Embryonic facial prominence (tissue), 1 donor: ENCODE data around the gene PRRC2A.

ENCODE experiments used
- DNase-seq: peaks from one replicate; pipeline ENCODE4 v3.0.0-alpha.2; 2016; ENCODE audit errors: extremely low spot score

The PRRC2A gene

DNA sequence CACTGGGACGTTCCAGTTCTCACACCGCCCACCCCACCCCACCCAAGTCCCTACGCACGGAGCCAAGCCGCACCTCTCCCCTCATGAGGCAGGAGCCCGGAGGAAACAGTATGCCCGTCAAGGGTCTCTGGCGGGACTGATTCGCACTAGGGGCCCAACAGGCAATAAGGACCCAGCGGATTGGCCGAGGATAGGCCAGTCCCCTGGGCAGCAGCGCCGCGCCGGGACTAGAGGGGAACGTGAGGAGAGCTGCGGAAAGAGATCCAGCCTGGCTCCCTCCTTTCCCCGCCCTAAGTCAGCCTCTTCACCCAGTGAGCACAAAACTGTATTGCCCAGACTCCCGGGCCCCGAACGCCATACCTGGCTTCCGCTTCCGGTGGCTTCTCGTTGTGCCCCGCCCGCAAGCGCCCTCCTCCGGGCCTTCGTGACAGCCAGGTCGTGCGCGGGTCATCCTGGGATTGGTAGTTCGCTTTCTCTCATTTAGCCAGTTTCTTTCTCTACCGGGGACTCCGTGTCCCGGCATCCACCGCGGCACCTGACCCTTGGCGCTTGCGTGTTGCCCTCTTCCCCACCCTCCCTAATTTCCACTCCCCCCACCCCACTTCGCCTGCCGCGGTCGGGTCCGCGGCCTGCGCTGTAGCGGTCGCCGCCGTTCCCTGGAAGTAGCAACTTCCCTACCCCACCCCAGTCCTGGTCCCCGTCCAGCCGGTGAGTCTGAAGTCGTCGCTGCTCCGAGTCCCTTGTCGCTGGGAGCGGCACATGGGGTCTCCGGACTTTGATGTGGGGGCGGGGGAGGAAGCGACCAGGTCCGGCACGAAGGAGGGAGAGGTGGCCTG, 45.2 kb downstream of the PRRC2A start, which contains the start of gene CSNK2B:
CSNK2B (plus strand) TSS at position 580 of the 836 bp plus-strand sequence. CDS start 752 bp downstream, outside the sequence.
- peak; percentile 97 for DNase-seq

DNA sequence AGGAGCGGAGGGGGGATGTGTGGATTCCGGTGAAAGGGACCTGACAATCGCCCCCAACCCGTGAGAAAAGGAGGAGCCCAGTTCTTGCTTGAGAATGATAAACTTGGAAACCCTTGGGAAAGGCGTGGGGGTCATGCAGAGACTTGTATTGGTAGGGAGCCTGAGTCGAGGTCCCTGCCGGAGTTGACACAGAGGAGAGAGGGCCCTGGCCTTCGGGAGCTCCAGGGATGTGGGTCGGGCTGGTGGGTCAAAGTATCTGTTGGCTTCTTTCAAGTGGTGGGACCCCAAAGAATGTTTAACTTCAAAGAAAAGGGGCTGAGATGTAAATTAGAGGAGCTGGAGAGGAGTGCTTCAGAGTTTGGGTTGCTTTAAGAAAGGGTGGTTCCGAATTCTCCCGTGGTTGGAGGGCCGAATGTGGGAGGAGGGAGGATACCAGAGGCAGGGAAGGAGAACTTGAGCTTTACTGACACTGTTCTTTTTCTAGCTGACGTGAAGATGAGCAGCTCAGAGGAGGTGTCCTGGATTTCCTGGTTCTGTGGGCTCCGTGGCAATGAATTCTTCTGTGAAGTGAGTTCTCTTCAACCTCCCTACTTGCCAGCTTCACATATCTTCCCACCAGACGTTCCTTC, 45.9 kb downstream of the PRRC2A start:
- no peak for DNase-seq

DNA sequence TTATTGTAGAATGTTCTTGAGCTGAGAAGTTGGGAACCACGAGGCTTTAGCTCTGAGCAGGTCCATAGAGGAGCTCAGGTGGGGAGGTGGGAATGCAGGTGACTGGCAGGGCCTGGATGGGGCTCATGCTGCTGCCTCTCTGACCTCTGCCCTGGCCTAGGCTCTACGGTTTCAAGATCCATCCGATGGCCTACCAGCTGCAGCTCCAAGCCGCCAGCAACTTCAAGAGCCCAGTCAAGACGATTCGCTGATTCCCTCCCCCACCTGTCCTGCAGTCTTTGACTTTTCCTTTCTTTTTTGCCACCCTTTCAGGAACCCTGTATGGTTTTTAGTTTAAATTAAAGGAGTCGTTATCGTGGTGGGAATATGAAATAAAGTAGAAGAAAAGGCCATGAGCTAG, 49.2 kb downstream of the PRRC2A start, which contains the start of gene LY6G5B:
LY6G5B (plus strand) TSS at position 301 of the 400 bp plus-strand sequence. CDS start 975 bp downstream, outside the sequence.
- DNase-seq: no peak

DNA sequence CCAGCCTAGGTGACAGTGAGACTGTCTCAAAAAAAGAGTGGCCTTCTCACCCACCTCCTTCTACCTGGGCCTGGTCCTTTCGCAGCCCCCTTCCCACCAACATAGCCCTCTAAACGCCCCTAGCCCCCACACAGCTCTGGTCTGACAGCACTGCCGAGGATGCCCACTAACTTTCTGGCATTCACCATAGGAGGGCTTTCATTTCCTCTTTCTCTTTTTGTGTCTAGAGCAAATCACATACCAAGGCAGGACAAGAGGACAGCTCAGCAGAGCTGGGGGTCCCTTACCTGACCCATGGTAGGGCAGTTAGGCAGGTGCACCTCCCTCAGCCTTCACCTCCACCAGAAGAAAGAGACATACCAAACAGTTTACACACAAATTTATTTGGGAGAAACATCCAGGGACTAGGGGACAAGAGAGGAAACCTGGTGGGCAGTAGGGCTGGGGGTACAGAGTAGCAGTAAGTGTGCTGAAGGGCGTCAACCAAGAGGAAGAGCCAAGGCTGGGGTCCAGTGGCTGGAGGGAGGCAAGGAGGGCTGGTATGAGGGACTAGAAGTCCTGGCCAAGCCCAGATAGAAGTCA, 55.9 kb downstream of the PRRC2A start:
- DNase-seq: no peak

DNA sequence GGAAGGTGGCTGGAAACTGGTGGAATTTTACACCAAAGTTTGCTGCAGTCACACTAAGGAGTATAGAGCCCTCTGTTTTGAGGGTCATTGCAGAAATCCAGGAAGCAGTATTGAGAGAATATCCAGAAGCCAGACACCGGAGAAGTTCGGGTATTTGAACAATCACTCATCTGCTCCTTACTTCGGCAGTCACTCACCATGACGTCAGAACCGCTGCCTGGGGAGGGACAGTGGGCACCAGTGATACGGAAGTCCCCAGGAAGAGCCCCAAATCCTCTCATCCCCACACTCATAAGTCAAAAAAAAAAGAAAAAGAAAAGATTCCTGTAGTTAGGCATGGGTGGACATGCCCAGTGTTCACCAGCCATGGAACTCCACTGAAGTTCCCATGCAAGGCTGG, 56.4 kb downstream of the PRRC2A start:
- no peak for DNase-seq

DNA sequence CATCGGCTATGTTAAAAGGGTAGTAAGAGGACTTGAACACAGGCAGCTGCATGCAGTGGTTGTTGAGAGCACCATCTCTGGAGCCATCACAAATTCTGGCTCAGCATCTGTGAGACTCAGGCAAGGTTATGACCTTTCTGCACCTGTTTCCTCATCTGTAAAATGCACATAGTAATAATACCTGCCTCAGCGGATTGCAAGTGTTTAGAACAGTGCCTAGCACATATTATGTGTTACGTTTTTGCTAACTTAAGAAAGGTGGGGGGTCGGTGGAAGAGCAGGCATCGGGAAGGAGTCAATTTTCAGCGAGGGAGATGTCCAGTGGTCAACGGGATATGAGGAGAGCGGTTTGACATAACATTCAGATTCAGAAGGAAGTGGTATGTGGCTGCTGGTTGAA, 57.4 kb downstream of the PRRC2A start:
- DNase-seq: no peak

DNA sequence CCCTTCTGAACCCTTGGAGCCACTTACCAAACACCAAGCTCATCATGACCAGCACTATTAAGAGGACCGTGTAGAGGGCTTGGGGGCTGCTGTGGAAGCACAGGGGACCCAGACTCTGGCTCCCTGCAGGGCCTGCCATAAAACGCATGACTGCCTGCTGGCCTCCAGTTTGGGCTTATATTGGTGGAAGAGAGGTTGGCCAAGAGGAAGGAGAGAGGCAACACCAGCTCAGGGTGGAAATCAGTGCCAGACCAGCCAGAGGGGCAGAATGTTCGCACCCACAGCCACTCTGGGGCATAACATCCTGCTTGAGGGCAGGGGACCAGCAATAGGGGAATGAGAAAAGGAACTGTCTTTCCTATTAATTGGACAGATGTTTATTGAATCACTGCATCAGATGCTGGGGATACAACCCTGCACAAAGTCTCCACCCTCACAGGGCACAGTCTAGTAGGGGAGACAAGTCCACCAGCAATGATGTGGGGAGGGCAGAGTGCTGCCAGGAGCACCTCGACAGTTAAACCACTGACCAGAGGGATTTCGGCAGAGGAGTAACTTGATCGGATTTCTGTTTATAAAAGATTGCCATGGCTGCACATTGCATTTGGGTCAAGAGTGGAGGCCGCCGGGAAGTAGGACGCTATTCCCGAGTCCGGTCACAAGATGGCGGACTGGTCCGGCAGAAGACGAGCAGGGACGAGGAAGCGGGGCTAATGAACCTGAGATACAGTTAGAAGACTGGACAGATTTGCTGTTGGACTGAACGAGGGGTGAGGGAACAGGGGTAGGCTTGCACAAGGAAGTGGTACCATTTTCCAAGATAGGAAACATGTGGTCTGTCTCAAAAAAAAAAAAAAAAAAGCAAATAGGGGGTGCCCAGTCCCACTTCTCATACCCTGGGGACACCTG, 60.0 kb downstream of the PRRC2A start, which contains the start of gene LY6G5C:
LY6G5C (minus strand) TSS at position 842 of the 909 bp plus-strand sequence; CDS start at position 148, 694 bp downstream.
- DNase-seq: peak; percentile 76

DNA sequence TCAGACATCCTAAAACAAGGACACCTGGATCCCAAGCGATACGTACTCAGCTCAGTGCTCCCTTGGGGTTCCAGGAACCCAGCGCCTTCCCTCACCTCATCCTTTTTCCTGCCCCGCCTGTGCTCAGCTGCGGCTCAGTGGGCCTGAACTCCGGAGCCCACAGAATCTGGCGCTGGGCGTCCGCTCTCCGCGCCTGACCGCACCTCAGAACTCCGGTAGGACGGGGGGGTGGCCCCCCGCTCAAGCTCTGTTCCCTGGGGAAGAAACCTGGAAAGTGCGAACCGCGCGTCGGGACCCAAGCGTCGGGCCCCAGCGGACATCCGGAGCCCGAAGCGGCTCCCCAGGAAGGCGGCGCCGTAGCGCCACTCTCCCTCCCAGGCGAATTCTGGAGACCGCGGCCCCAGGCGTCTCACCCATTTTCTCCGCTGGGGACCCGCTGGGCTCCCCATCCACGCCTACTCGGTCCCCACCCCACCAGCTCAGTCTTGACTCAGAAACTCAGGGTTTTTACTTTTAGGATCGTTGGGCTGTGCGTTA, 60.7 kb downstream of the PRRC2A start:
- DNase-seq: no peak

DNA sequence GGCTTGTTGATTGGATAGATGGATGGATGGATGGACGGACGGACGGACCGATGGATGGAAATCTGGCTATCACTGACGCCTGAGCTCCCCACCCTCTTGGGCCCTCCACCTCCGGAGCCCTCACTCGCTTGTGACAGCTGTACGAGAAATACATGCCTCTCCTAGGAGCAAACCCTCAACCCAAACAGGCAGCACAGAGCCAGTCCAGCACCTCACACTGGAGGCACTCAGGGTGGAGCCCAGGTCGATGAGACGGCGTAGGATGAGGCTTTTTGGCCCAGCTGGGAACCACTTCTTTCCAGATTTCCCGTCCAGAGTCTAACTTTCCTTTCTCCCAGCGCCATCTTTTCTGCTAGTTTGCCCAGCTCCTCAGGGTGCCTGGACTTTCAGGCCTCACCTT, 63.1 kb downstream of the PRRC2A start:
- DNase-seq: no peak

DNA sequence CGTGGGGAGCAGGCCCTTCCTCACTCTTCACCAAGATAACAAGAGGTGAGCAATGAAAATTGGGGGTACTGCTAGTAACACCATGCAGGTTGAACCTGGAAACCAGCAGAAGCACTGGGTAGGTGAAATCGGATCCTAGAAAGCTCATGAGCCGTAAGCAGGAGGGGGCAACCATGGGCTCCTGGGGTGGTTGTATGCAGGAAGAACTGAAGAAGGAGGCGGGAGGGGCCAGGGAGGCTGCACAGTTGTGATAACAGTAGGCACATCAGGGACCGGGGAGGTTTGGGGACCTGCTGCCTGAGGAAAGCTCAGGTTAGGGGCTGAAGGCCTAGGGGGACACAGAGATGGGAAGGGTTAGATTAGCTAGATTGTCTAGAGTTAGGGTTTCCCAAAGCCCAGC, 66.0 kb downstream of the PRRC2A start:
- DNase-seq: no peak

DNA sequence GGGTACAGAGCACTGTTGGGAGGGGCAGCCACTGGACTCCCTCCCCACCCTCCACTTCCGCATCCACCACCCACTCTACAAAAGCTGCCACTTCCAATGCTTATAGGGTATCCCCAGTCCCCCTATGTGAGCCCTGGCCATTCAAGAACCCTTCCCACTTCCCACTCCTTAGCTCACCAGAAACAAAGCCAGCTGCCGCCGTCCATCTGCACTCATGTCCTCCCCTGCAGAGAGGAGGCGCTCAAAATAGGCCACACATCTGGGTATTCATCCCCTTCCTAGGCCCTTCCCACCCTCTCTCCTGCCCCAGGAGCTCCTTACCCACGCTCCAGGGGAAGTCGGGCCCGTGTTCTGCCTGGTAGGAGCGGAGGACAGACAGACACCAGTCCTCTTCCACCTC, 66.8 kb downstream of the PRRC2A start:
- DNase-seq: no peak
